ENCODE data around the gene MCC. TPM values are rescaled to one million over a fixed set of nuclear protein-coding genes. Genes with fewer than 3 reads are reported as not detected.

Gene MCC
- total RNA-seq, 1 experiment from 2014 or later: 7.6 TPM

GRCh38 chr5:113378514-113378913 is 109.7 kb downstream of the MCC start:
- Mint-ChIP-seq H3K27ac (no peak overlapping the region), H3K27me3 (ENCODE audit: low read depth) (no peaks in the 10 kb centered on the region), H3K4me1 (peaks cover 2% of the 10 kb centered on the region in 2 experiments; a peak in 1 of 4 replicates), H3K4me3 (no peak overlapping the region), H3K36me3 (ENCODE audit: insufficient read depth in 1 of 3, low read depth in 3 of 3) (no peaks in the 10 kb centered on the region), H3K9me3 (no peaks in the 10 kb centered on the region)
- Histone ChIP-seq H4K20me1 (ENCODE audit: control insufficient read depth, insufficient read depth, insufficient read length) (no peaks in the 10 kb centered on the region), H3K9ac (ENCODE audit: extremely low read depth, insufficient read length, low read length) (no peak overlapping the region), H2BK120ac (ENCODE audit: low read depth, low read length, poor library complexity, severe bottlenecking) (no peak overlapping the region), H2BK12ac (ENCODE audit: insufficient read length, low read depth, low read length) (no peak overlapping the region), H3K27ac (ENCODE audit: insufficient read length, low read depth, low read length) (no peak overlapping the region), H3K9me3 (ENCODE audit: control insufficient read depth, low read depth, low read length) (no peaks in the 10 kb centered on the region), H3T11ph (ENCODE audit: low read length) (no peak overlapping the region), H4K5ac (ENCODE audit: insufficient read length, low read depth, low read length) (no peak overlapping the region), H3K79me1 (ENCODE audit: insufficient read depth, low read depth, low read length, poor library complexity, severe bottlenecking) (no peaks in the 10 kb centered on the region), H2BK5ac (ENCODE audit: insufficient read length, low read length) (no peak overlapping the region), H4K91ac (ENCODE audit: insufficient read length, low read depth, low read length) (no peak overlapping the region), H3K4me1 (ENCODE audit: insufficient read depth, low read length) (no peaks in the 10 kb centered on the region), H3K23me2 (ENCODE audit: insufficient read length, low read depth, low read length, poor library complexity, severe bottlenecking) (no peaks in the 10 kb centered on the region), H3K4ac (ENCODE audit: low read depth, low read length) (no peak overlapping the region), H2BK20ac (ENCODE audit: low read depth, low read length, poor library complexity, severe bottlenecking) (no peak overlapping the region), H3K18ac (ENCODE audit: insufficient read length, low read depth, low read length) (no peak overlapping the region), H2AFZ (ENCODE audit: low read length) (no peak overlapping the region), H3K27me3 (ENCODE audit: insufficient read depth, low read length) (no peaks in the 10 kb centered on the region), H2BK15ac (ENCODE audit: low read depth, low read length) (no peak overlapping the region), H3K23ac (ENCODE audit: insufficient read length, low read depth, low read length) (no peak overlapping the region), H4K8ac (replicated peaks; ENCODE audit: insufficient read length, low read depth, low read length) (no peak overlapping the region), H3K14ac (ENCODE audit: insufficient read depth, low read length) (no peak overlapping the region), H2AK5ac (ENCODE audit: insufficient read length, low read length) (no peak overlapping the region), H3K56ac (ENCODE audit: insufficient read length, low read depth, low read length) (no peak overlapping the region), H3K79me2 (ENCODE audit: insufficient read depth, low read length) (no peaks in the 10 kb centered on the region), H3K4me2 (ENCODE audit: insufficient read depth, insufficient read length, low read length) (no peak overlapping the region)
- no CpG with 5 or more reads among the region's 2 CpGs for WGBS (ENCODE audit: extremely low coverage, insufficient read length, low lambda C conversion rate)
- no peak for DNase-seq
- TF ChIP-seq CTCF (conservative IDR thresholded peaks at IDR 0.05): no peak

All from H9 (cell line).